ENCODE data around the gene SARDH. TPM values are rescaled to one million over a fixed set of nuclear protein-coding genes. Genes with fewer than 3 reads are reported as not detected.

Gene SARDH
- total RNA-seq, 1 donor from 2014 or later = 1.8 TPM

GRCh38 chr9:133658442-133659431, 79.4 kb downstream of the SARDH start:
- H3K36me3 ChIP-seq (ENCODE audit: control insufficient read depth, insufficient read depth, low read length) = no peaks in the 10 kb centered on the region
- DNase-seq (ENCODE audit: low read depth) = no peak
- no peak for TF ChIP-seq CTCF (IDR thresholded peaks at IDR 0.05; ENCODE audit: insufficient read depth, low read length, poor library complexity, severe bottlenecking)
- H3K27me3 ChIP-seq (ENCODE audit: control insufficient read depth, insufficient read depth, low read length) = peaks cover 56% of the 10 kb centered on the region
- no peak overlapping the region for H3K4me3 ChIP-seq (ENCODE audit: low read depth, low read length)

GRCh38 chr9:133657120-133657661, 81.0 kb downstream of the SARDH start:
- DNase-seq (ENCODE audit: low read depth) = no peak

GRCh38 chr9:133656211-133657119, 81.7 kb downstream of the SARDH start:
- no peaks in the 10 kb centered on the region for H3K36me3 ChIP-seq (ENCODE audit: control insufficient read depth, insufficient read depth, low read length)
- no peak for TF ChIP-seq CTCF (IDR thresholded peaks at IDR 0.05; ENCODE audit: insufficient read depth, low read length, poor library complexity, severe bottlenecking)
- H3K4me3 ChIP-seq (ENCODE audit: low read depth, low read length) = no peak overlapping the region
- no peak for DNase-seq (ENCODE audit: low read depth)
- H3K27me3 ChIP-seq (ENCODE audit: control insufficient read depth, insufficient read depth, low read length) = peaks cover 59% of the 10 kb centered on the region

More at GRCh38 chr9:133657120-133657661, 81.0 kb downstream of the SARDH start:
- no peak for TF ChIP-seq CTCF (IDR thresholded peaks at IDR 0.05; ENCODE audit: insufficient read depth, low read length, poor library complexity, severe bottlenecking)
- Histone ChIP-seq H3K4me3 (ENCODE audit: low read depth, low read length) (no peak overlapping the region), H3K36me3 (ENCODE audit: control insufficient read depth, insufficient read depth, low read length) (no peaks in the 10 kb centered on the region), H3K27me3 (ENCODE audit: control insufficient read depth, insufficient read depth, low read length) (peaks cover 59% of the 10 kb centered on the region)

- H3K27me3 ChIP-seq (ENCODE audit: control insufficient read depth, insufficient read depth, low read length) = peaks cover 59% of the 10 kb centered on the region
- no peak for DNase-seq (ENCODE audit: low read depth)
Observed at GRCh38 chr9:133655701-133656100, 82.5 kb downstream of the SARDH start.

More at GRCh38 chr9:133655701-133656100, 82.5 kb downstream of the SARDH start:
- Histone ChIP-seq H3K4me3 (ENCODE audit: low read depth, low read length) (no peak overlapping the region), H3K36me3 (ENCODE audit: control insufficient read depth, insufficient read depth, low read length) (no peaks in the 10 kb centered on the region)
- TF ChIP-seq CTCF (IDR thresholded peaks at IDR 0.05; ENCODE audit: insufficient read depth, low read length, poor library complexity, severe bottlenecking) = no peak

Data from kidney epithelial cell (primary cell).